ENCODE data around the gene GRHL1.

- TF ChIP-seq, protein P1, sequence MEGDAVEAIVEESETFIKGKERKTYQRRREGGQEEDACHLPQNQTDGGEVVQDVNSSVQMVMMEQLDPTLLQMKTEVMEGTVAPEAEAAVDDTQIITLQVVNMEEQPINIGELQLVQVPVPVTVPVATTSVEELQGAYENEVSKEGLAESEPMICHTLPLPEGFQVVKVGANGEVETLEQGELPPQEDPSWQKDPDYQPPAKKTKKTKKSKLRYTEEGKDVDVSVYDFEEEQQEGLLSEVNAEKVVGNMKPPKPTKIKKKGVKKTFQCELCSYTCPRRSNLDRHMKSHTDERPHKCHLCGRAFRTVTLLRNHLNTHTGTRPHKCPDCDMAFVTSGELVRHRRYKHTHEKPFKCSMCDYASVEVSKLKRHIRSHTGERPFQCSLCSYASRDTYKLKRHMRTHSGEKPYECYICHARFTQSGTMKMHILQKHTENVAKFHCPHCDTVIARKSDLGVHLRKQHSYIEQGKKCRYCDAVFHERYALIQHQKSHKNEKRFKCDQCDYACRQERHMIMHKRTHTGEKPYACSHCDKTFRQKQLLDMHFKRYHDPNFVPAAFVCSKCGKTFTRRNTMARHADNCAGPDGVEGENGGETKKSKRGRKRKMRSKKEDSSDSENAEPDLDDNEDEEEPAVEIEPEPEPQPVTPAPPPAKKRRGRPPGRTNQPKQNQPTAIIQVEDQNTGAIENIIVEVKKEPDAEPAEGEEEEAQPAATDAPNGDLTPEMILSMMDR (IDR thresholded peaks at IDR 0.05) = peak; percentile 58 to 73 (median 66)
- peak; percentile 55 for TF ChIP-seq POLR2A (IDR thresholded peaks at IDR 0.05)
These were observed 84.8 kb downstream of the GRHL1 start for GRCh38 chr2:10036095-10036884.
